Measurements from ENCODE around the gene SLC11A1.

- TF ChIP-seq CTCF (IDR thresholded peaks at IDR 0.05; ENCODE audit: insufficient read depth, low read depth, low read length), result no peak
- TF ChIP-seq EZH2 (IDR thresholded peaks at IDR 0.05; ENCODE audit: insufficient read depth, low read length), result no peak
Measured at GRCh38 chr2:218437969-218438368, 55.9 kb downstream of the SLC11A1 start.

All from astrocyte (in vitro differentiated cells and primary cell).